ENCODE results near the gene PANK1. TPM values are rescaled to one million over a fixed set of nuclear protein-coding genes. Genes with fewer than 3 reads are reported as not detected.

Gene PANK1
- total and polyA plus RNA-seq, 2 experiments from 2014 or later = 21.6 to 55.5 TPM

DNA sequence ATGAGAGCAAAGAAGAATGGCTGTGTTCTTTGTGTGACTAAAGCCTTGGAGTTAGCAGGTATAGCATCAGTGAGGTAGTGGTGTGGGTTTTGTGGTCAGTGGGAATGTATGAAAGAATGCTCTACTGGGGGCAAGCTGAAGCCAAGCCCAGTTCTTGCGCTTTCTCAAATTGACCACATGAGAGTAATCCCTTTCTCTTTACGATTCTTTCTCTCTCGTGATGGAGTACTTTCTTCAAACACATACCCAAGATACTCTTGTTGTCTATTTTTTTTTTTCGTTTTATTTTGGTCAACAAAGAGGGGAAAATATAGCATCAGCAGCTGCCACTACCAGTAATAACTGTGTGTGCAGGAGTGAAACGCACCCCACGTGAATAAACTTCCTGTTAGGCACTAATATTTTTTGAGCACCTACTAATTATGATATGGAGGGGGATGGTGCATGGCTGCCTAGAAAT lies 8.4 kb upstream of the PANK1 start:
- DNase-seq (ENCODE audit: low spot score) = no peak
- Histone ChIP-seq H3K4me3 (no peak overlapping the region), H3K27ac (no peak overlapping the region), H3K79me2 (no peaks in the 10 kb centered on the region), H3K4me1 (ENCODE audit: insufficient read depth) (no peaks in the 10 kb centered on the region), H3K9me3 (ENCODE audit: low read depth) (no peaks in the 10 kb centered on the region), H2AFZ (no peak overlapping the region), H3K9me2 (replicated peaks; ENCODE audit: insufficient read depth) (no peaks in the 10 kb centered on the region), H3K27me3 (no peaks in the 10 kb centered on the region), H3K36me3 (replicated peaks; ENCODE audit: insufficient read depth, low read depth) (no peaks in the 10 kb centered on the region), H4K20me1 (ENCODE audit: insufficient read depth, poor library complexity, severe bottlenecking) (no peaks in the 10 kb centered on the region), H3K4me2 (no peak overlapping the region)
- 70% methylated on average over 6 of the region's 6 CpGs for WGBS (ENCODE audit: low lambda C conversion rate, missing lambda C conversion rate)
- TF ChIP-seq EZH2phosphoT487 (IDR thresholded peaks at IDR 0.05; ENCODE audit: low read depth, severe bottlenecking, unreplicated experiment) (no peak), EZH2 (IDR thresholded peaks at IDR 0.05; ENCODE audit: borderline replicate concordance) (no peak)
- TF ChIP-seq, protein P1, sequence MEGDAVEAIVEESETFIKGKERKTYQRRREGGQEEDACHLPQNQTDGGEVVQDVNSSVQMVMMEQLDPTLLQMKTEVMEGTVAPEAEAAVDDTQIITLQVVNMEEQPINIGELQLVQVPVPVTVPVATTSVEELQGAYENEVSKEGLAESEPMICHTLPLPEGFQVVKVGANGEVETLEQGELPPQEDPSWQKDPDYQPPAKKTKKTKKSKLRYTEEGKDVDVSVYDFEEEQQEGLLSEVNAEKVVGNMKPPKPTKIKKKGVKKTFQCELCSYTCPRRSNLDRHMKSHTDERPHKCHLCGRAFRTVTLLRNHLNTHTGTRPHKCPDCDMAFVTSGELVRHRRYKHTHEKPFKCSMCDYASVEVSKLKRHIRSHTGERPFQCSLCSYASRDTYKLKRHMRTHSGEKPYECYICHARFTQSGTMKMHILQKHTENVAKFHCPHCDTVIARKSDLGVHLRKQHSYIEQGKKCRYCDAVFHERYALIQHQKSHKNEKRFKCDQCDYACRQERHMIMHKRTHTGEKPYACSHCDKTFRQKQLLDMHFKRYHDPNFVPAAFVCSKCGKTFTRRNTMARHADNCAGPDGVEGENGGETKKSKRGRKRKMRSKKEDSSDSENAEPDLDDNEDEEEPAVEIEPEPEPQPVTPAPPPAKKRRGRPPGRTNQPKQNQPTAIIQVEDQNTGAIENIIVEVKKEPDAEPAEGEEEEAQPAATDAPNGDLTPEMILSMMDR (IDR thresholded peaks at IDR 0.05; ENCODE audit: poor library complexity) = no peak

DNA sequence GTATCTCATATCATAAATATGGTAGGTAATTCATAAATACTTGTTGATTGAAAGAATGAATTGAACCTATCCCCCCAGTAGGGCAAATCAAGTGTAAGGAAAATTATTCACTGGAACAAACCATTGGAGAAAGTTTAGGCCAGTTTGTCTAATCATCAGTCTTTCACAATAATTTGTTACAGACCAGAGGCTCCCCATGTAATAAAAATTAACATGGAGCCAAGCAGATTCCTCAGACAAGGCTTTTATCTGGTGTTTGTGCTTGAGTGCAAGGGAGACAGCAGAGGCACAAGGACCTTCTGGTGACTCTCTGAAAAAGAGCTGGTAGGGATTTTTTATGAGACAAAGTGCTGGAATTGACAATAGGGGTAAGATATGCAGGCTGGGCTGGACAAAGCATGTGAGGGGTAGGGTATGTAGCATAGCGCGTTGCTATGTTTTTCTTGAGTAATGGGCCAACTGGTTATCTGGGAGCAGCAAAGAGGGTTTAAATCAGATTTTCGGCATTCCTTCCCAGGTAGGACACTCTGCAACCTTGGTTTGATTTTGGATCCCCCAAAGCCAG lies 7.8 kb upstream of the PANK1 start:
- no peaks in the 10 kb centered on the region for H3K79me2 ChIP-seq
- H3K4me1 ChIP-seq (ENCODE audit: insufficient read depth) = no peaks in the 10 kb centered on the region
- H3K27ac ChIP-seq = no peak overlapping the region
- H2AFZ ChIP-seq = no peak overlapping the region
- 96% methylated on average over 3 of the region's 3 CpGs for WGBS (ENCODE audit: low lambda C conversion rate, missing lambda C conversion rate)
- no peak overlapping the region for H3K4me3 ChIP-seq
- no peaks in the 10 kb centered on the region for H3K9me2 ChIP-seq (replicated peaks; ENCODE audit: insufficient read depth)
- H3K4me2 ChIP-seq = no peak overlapping the region
- DNase-seq (ENCODE audit: low spot score) = no peak
- TF ChIP-seq EZH2phosphoT487 (IDR thresholded peaks at IDR 0.05; ENCODE audit: low read depth, severe bottlenecking, unreplicated experiment) (no peak), EZH2 (IDR thresholded peaks at IDR 0.05; ENCODE audit: borderline replicate concordance) (no peak)
- TF ChIP-seq, protein P1 (IDR thresholded peaks at IDR 0.05; ENCODE audit: poor library complexity) = no peak
- no peaks in the 10 kb centered on the region for H4K20me1 ChIP-seq (ENCODE audit: insufficient read depth, poor library complexity, severe bottlenecking)
- H3K27me3 ChIP-seq = no peaks in the 10 kb centered on the region
- no peaks in the 10 kb centered on the region for H3K9me3 ChIP-seq (ENCODE audit: low read depth)
- no peaks in the 10 kb centered on the region for H3K36me3 ChIP-seq (replicated peaks; ENCODE audit: insufficient read depth, low read depth)

DNA sequence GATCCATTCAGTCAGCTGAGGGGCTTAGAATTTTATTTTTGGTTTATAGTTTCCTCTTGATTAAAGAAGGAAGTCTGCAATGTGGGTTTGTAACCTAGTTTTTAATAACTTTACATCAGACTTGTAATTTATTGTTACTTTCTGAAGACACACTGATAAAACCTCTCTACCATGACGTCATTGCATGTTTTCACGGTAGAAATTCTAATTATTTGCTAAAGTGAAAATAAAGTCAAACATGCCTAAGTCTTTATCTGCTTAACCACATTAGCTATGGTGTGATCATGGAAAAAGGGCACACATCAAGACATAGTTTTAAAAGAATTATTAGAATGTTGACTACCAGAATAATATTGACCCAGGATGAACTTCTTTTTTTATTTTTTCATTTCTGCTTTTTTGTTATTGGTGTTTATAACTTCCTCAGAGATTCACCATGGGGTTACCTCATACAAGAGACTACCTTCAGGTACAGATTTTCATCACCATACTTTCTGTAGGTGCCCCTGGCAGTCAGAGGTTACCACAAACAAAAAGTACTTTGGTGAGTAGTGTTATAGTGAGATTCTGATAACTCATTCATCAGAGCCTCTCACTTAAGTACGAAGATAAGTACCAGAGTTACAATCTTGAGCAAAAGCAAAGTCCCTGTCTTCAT lies 7.0 kb upstream of the PANK1 start:
- WGBS (ENCODE audit: low lambda C conversion rate, missing lambda C conversion rate) = 76% methylated on average over 3 of the region's 3 CpGs
- Histone ChIP-seq H3K79me2 (no peaks in the 10 kb centered on the region), H3K4me2 (no peak overlapping the region), H3K27me3 (no peaks in the 10 kb centered on the region), H3K36me3 (replicated peaks; ENCODE audit: insufficient read depth, low read depth) (no peaks in the 10 kb centered on the region), H3K27ac (no peak overlapping the region), H3K9me2 (replicated peaks; ENCODE audit: insufficient read depth) (no peaks in the 10 kb centered on the region), H3K4me3 (no peak overlapping the region), H4K20me1 (ENCODE audit: insufficient read depth, poor library complexity, severe bottlenecking) (no peaks in the 10 kb centered on the region), H2AFZ (no peak overlapping the region), H3K9me3 (ENCODE audit: low read depth) (no peaks in the 10 kb centered on the region), H3K4me1 (ENCODE audit: insufficient read depth) (peaks cover 5% of the 10 kb centered on the region)
- no peak for DNase-seq (ENCODE audit: low spot score)
- TF ChIP-seq EZH2phosphoT487 (IDR thresholded peaks at IDR 0.05; ENCODE audit: low read depth, severe bottlenecking, unreplicated experiment) (no peak), EZH2 (IDR thresholded peaks at IDR 0.05; ENCODE audit: borderline replicate concordance) (no peak)
- TF ChIP-seq, protein P1 (IDR thresholded peaks at IDR 0.05; ENCODE audit: poor library complexity) = no peak
